ENCODE data around the gene LCNL1.

LCNL1 gene

DNA sequence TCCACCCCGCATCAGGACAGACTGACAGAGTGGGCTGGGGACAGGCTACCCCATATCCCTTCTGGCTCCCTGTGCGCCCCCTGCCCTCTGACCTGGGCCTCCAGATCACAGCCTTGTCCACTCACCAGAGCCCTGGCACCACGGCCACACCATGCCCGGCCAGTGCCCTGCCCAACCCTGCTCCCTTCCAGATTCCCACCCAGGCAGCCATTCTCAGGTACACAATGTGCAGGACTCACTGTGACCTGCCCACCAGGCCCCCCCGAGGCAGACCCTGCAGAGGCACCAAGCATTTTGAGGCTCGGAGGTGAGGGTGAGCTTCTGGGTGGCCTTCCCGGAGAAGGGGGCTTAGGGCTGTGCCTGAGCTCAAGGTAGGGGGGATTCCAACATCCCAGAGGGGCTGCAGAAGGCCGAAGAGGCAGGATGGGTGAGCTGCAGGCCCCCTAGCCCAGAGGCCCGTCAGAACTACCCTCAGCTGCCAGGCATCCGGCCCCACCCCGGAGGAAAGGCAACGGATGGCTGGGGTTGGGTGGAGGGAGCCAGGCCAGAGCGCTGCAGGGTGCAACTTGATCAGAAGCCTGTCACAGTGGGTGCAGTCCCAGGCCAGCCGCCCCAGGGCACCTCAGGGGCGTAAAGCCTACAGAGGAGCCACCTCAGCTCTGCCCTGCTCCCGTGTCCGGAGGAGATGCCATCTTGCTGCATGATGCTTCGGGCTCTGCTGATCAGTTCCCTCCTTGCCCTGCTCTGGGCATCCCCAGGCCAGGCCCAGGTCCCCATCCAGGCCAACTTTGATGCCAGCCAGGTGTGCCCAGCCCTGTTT is at the start of gene LCNL1:
TSS of gene LCNL1 (plus strand) at position 762 of the 820 bp plus-strand sequence. CDS start 594 bp downstream, outside the sequence.
- DNase-seq, result no peak

- DNase-seq, result no peak
Observed at GRCh38 chr9:136934277-136934676, 48.5 kb upstream of the LCNL1 start.

DNA sequence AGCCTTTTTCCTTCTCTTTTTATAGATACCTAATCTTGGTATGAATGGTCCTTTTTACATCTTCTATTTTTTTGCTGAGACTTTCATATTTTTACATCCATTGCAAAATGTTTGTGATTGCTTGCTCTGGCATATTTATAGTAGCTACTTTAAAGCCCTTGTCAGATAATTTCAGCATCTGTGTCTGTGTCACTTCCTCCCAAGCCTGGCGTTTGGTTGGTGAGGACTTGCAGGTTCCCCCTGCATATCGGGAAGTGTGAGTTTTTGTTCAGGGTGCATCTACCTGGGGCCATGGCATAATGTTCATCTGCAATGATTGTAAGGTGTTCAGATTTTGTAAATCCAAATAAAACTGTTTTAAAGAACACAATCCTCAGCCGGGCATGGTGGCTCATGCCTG is 47.1 kb upstream of the LCNL1 start:
- DNase-seq, result no peak

- DNase-seq, result no peak
Observed at GRCh38 chr9:136936645-136937170, 46.1 kb upstream of the LCNL1 start.

- DNase-seq, result no peak
Observed at GRCh38 chr9:136937186-136938001, 45.4 kb upstream of the LCNL1 start.

GRCh38 chr9:136939431-136939995 is 43.3 kb upstream of the LCNL1 start:
- no peak for DNase-seq

DNA sequence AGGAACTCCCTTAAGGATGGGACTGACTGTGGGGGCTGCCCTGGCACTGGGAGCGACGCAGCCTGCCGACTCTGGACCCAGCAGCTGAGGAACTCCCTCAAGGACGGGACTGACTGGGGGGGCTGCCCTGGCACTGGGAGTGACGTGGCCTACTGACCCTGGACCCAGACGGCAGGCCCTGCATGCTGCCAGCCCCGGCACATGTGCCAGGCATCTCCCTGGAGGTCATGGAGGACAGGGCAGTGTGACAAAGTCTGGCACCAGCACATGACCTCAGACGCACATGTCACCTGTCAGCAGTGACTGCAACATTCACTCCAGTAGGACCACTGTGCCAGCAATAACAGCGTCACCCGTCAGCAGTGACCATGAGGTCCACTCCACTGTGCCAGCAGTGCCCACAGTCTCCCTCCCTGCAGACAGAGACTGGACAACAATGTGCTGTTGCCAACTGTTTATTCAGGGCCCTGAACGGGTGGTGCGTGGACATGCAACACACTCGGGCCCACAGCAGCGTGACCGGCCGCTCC is 42.7 kb upstream of the LCNL1 start:
- no peak for DNase-seq

GRCh38 chr9:136940526-136941230 is 42.1 kb upstream of the LCNL1 start:
- no peak for DNase-seq

- DNase-seq, result no peak
Observed at GRCh38 chr9:136941231-136942111, 41.3 kb upstream of the LCNL1 start.

DNA sequence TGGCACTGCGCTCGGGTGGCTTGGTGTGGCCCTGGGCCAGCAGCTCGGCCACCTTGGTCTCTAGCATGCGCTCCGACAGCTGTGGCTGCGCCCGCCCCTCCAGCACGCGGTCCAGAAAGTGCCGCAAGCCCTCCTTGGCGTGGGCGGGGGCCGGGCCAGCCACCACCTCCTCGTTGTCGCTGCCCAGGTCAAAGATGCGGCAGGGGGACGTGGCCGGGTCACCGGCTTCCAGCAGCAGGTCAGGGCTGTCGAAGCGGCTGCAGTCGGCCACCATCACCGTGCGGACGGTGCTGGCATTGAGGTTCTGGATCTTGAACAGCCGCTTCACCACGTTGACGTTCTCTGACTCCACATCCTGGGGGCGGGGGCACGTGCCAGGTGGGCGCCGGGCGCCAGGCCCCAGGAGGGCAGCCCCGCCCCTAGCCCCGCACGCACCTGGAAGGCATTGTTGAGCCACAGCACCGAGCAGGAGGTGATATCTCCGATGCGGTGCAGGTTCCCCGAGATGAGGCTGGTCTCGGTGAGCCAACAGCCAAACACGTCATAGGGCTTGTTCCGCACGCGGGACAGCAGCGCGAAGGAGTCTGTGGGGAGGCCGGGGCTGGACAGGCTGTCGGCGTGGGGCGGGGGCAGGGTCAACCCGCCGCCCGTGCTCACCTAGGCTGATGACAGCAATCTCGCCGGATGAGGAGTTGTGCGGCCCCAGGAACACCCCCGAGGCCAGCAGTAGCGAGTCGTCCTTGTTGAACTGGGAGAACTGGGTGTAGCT is 40.5 kb upstream of the LCNL1 start:
- DNase-seq, result no peak

DNA sequence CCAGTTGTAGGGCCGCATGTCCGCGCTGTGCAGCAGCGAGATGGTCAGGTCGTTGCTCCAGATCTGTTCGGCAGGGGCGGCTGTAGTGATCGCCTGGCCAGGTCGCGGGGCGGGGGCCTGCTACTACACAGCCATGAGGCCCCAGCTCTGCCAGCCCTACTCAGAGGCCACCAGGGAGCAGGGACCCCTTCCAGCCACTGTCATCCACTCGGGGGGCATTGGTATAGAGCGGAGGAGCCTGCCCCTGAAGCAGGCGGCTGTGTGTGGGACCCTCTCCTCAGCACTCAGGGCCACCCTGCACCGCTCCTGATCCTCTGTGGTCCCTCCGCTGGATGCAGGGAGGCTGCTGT is 39.9 kb upstream of the LCNL1 start:
- no peak for DNase-seq

DNA sequence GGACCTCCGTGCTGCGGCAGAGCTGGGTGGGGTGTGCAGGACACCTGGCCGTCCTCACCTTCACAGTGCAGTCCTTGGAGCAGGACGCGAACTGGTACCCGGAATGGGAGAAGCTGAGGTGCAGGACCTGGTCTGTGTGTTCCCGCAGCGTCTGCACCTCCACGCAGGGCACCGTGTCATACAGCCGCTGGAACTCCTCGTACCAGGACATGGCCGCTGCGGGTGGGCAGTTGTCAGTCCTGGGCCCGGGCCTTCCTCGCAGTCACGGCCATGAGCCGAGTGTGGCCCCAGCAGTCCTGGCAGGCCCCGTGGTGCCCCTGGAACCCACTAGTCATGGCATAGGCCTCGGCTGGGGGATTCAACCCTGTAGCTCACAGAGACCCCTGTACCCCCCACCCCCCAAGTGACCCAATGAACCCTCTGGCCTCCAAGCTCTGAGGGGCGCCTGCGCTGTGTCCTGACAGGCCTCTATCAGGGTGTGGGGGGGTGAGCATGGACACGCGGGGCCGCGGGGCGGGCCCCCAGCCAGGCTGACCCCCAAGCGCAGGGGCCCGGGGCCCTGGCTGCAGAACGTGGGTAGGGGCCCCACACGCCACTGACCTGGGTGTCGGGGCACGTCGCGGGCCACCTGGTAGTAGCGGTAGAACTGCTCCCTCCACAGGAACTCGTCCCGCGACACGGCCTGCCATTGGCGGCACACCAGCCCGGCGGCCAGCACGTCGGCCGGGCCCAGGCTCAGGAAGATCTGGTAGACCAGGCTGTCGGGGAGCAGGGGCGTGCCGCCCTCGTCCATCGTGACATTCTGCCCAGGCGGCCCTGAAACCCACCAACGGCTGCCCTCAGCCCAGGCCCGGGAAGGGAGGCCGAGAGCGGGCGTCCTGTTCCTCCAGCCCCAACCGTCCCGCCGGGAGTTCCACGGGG is 39.2 kb upstream of the LCNL1 start:
- peak; percentile 68 for DNase-seq

GRCh38 chr9:136944212-136944518 is 38.6 kb upstream of the LCNL1 start:
- peak; percentile 83 for DNase-seq

DNA sequence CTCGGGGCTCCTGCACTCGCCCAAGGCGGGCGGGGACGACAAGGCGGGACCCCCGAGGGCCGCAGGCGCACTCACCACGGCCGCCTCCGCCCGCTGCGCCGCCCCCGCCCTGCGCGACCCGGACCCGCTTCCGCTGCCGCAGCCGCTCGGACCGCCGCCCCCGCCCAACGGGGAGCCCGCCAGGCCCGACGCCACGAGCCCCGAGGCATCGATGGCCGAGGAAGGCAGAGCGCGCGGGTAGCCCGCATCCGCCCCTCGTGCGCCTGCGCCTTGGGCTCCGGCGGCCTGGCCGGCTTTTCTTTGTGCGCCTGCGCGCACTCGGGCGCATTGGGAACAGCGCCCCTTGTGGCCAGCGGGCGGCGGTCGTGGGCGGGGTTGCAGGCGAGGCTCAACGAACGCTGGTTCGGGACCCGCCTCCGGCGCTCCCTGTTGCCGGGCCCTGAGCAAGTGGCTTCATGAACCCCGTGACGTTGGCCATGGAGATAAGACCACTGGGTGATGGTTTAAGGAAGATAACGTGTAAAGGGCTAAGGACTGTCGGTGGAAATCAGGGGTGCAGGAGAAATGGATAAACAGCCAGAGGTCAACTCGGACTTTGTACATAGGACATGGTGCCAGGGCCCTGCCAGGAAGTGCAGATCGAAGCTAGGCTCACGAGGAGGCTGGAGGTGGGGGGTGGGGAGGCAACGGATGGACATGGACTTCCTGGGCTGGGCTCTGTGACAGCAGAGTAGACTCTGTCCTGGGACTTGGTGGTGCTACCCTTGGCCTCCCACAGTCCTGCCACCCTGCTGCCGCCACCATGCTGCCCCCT is 38.1 kb upstream of the LCNL1 start, which contains the start of the genes C8G and FBXW5:
TSS of gene C8G (plus strand) at position 725 of the 814 bp plus-strand sequence. CDS start at position 803, 78 bp downstream.
TSS of gene FBXW5 (minus strand) at position 220 of the 814 bp plus-strand sequence. CDS start 655 bp downstream, outside the sequence.
- peak; percentile 98 for DNase-seq

GRCh38 chr9:136945333-136946227 is 37.2 kb upstream of the LCNL1 start:
- no peak for DNase-seq

GRCh38 chr9:136946228-136947027 is 36.4 kb upstream of the LCNL1 start:
- DNase-seq, result no peak
